ENCODE measurements around the gene LYZL6.

Gene LYZL6

GRCh38 chr17:35943537-35943936 lies at the start of gene LYZL6:
LYZL6 (minus strand) TSS chr17:35943713; CDS start chr17:35939356, 4,357 bp downstream.
- no peaks in the 10 kb centered on the region for H3K9me3 ChIP-seq (ENCODE audit: control insufficient read depth, insufficient read depth, low read length)
- H3K36me3 ChIP-seq (ENCODE audit: insufficient read depth, low read length) = no peaks in the 10 kb centered on the region
- H3K9ac ChIP-seq (ENCODE audit: low read depth, low read length) = no peak within 1 kb of the TSS
- no peaks in the 10 kb centered on the region for H3K4me1 ChIP-seq (ENCODE audit: insufficient read depth, low read length)

- no peaks in the 10 kb centered on the region for H3K4me1 ChIP-seq (ENCODE audit: insufficient read depth, low read length)
- H3K36me3 ChIP-seq (ENCODE audit: insufficient read depth, low read length) = no peaks in the 10 kb centered on the region
- H3K9me3 ChIP-seq (ENCODE audit: control insufficient read depth, insufficient read depth, low read length) = no peaks in the 10 kb centered on the region
- H3K9ac ChIP-seq (ENCODE audit: low read depth, low read length) = no peak overlapping the region
Measured at GRCh38 chr17:35991075-35991474, 47.6 kb upstream of the LYZL6 start.

DNA sequence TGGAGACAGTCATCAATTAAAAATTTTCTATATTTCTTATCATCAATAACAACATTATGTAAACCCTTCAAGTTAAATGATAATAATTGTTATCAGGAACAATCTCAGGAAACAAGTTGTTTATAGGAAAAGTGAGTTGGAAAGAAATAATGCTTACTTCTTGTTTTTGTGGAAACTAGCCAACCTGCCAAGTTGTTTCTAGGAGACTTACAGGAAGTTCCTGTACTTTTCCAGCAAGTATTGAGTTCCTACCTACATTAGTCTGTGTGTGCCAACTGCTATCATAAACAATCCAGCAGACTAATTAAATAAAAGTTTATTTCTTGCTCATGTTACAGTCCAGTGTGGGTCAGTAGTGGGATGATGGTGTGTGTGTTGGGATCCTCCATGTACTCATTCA lies 44.7 kb upstream of the LYZL6 start:
- H3K4me1 ChIP-seq (ENCODE audit: insufficient read depth, low read length) = no peaks in the 10 kb centered on the region
- H3K36me3 ChIP-seq (ENCODE audit: insufficient read depth, low read length) = no peaks in the 10 kb centered on the region
- no peak overlapping the region for H3K9ac ChIP-seq (ENCODE audit: low read depth, low read length)
- no peaks in the 10 kb centered on the region for H3K9me3 ChIP-seq (ENCODE audit: control insufficient read depth, insufficient read depth, low read length)

GRCh38 chr17:35986643-35987042 lies 43.1 kb upstream of the LYZL6 start, which contains the start of gene CCL14:
CCL14 (minus strand) TSS chr17:35986729; CDS start chr17:35986649, 80 bp downstream.
- Histone ChIP-seq H3K9ac (ENCODE audit: low read depth, low read length) (no peak within 1 kb of the TSS), H3K9me3 (ENCODE audit: control insufficient read depth, insufficient read depth, low read length) (no peaks in the 10 kb centered on the region), H3K36me3 (ENCODE audit: insufficient read depth, low read length) (no peaks in the 10 kb centered on the region), H3K4me1 (ENCODE audit: insufficient read depth, low read length) (no peaks in the 10 kb centered on the region)

- Histone ChIP-seq H3K4me1 (ENCODE audit: insufficient read depth, low read length) (no peaks in the 10 kb centered on the region), H3K9me3 (ENCODE audit: control insufficient read depth, insufficient read depth, low read length) (no peaks in the 10 kb centered on the region), H3K36me3 (ENCODE audit: insufficient read depth, low read length) (no peaks in the 10 kb centered on the region), H3K9ac (ENCODE audit: low read depth, low read length) (no peak overlapping the region)
Measured at GRCh38 chr17:35984140-35984539, 40.6 kb upstream of the LYZL6 start.

DNA sequence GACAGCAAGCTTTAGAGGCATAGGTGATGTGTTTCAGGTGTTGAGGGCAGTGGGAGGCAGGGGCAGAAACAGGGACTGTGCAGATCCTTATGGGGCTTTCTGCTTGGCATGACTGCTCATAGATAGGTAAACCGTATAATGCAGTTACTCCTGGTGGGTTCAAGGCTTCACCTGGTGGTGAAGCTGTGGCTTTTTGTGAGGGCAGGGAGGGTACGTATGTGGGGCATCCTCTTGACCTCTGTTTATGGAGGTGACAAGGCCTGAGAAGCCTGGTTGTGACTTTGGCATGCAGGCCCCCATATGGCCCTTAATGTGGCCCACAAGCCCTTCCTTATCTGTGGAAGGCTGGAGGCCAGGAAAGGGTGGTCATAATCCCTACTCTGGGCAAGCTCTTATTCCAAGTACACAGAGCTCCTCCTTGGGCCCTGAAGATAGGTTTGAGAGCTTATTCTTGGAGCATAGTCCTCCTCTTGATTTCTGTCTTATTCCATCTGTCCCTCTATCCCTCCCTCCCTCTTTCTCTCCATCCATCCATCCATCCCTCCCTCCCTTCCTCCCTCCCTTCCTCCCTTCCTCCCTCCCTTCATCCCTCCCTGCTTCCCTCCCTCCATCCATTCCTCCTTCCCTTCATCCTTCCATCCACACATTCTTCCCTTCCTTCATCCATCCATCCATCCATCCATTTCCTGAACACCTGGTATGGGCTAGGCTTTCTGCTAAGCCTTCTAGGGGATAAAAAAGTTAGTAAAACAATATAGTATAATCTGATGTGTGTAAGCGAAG lies 39.1 kb upstream of the LYZL6 start:
- no peaks in the 10 kb centered on the region for H3K4me1 ChIP-seq (ENCODE audit: insufficient read depth, low read length)
- H3K9ac ChIP-seq (ENCODE audit: low read depth, low read length) = no peak overlapping the region
- H3K36me3 ChIP-seq (ENCODE audit: insufficient read depth, low read length) = no peaks in the 10 kb centered on the region
- H3K9me3 ChIP-seq (ENCODE audit: control insufficient read depth, insufficient read depth, low read length) = no peaks in the 10 kb centered on the region

DNA sequence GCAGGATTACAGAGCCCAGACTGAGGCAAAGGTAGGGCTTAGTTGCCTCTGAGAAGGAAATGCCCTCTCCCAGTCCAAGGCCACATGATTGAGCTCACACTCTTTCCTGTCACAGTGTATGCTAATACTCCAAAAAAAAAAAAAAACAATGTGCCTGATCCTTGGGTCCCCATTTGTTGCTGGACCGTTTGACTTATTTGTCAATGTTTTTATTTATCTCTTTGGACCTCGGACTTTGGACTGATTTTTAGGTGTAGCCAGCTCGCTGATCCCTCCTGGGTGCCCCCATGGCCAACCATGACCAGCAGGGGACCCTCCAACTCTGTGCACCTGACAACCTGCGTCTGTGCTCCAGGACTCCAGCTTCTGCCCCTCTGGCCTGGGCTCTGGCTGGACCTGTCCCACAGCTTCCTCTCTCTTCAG lies 38.4 kb upstream of the LYZL6 start:
- Histone ChIP-seq H3K9ac (ENCODE audit: low read depth, low read length) (no peak overlapping the region), H3K4me1 (ENCODE audit: insufficient read depth, low read length) (no peaks in the 10 kb centered on the region), H3K9me3 (ENCODE audit: control insufficient read depth, insufficient read depth, low read length) (no peaks in the 10 kb centered on the region), H3K36me3 (ENCODE audit: insufficient read depth, low read length) (no peaks in the 10 kb centered on the region)

DNA sequence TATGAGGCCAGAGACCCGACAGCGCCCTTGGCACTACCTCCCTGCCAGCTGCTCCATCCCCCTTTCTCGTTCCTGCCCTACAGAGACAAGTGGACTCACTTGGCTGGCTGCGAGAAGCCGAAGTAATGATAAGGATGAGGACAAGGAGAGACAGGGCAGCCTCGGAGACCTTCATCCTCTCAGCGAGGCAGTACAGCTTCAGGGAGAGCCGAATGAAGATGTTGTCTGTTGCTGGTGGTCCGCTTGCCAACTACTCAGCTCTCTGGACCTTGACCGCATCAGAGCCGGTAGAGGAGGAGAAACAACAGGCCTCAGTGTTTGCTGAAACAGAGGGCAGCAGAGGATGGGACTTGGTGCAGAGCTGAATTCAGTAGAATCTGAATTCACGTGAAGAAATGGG lies 37.7 kb upstream of the LYZL6 start, which contains the start of gene CCL16:
Gene CCL16, minus strand, starts transcription at position 252 of the 400 bp plus-strand sequence. Its CDS starts 77 bp downstream, at position 175.
- H3K36me3 ChIP-seq (ENCODE audit: insufficient read depth, low read length) = no peaks in the 10 kb centered on the region
- H3K9me3 ChIP-seq (ENCODE audit: control insufficient read depth, insufficient read depth, low read length) = no peaks in the 10 kb centered on the region
- H3K9ac ChIP-seq (ENCODE audit: low read depth, low read length) = no peak within 1 kb of the TSS
- no peaks in the 10 kb centered on the region for H3K4me1 ChIP-seq (ENCODE audit: insufficient read depth, low read length)

DNA sequence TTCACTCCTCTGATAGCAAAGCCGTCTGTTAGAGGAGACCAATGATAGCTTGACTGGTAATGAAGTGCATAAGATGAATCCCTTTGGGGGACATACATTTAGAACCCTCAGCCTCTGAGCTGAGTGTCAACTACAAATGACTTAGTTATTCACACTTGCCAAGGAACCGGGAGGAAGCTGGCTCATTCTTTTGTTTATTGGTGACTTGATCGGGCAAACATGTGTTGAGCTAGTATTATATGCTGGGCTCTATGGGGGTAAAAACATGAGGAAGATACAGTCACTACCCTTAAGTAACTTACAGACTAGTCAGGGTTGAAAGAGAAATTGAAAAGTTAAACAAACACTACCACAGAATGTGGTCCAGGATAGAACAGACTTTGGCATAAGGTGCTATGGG lies 34.8 kb upstream of the LYZL6 start:
- Histone ChIP-seq H3K9ac (ENCODE audit: low read depth, low read length) (no peak overlapping the region), H3K36me3 (ENCODE audit: insufficient read depth, low read length) (no peaks in the 10 kb centered on the region), H3K9me3 (ENCODE audit: control insufficient read depth, insufficient read depth, low read length) (no peaks in the 10 kb centered on the region), H3K4me1 (ENCODE audit: insufficient read depth, low read length) (no peaks in the 10 kb centered on the region)

DNA sequence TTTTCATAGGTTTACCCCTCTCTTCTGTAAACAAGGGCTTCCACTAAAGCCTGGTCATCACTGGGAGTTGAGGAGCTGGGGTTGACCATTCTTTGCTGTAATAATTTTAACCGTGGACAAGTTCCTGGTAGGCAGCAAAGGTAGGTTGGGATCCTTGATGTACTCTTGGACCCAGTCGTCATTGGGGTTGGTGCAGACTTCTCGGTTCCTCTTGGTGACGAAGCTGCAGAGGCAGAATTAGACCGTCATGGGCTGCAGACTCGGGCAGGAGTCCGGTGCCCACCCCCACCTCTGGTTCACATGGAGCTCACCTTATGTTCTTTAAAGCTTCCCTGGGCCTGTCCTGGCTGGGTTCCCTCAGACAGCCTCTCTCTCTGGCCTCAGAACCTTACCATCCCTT lies 34.0 kb upstream of the LYZL6 start:
- Histone ChIP-seq H3K9ac (ENCODE audit: low read depth, low read length) (no peak overlapping the region), H3K4me1 (ENCODE audit: insufficient read depth, low read length) (no peaks in the 10 kb centered on the region), H3K9me3 (ENCODE audit: control insufficient read depth, insufficient read depth, low read length) (no peaks in the 10 kb centered on the region), H3K36me3 (ENCODE audit: insufficient read depth, low read length) (no peaks in the 10 kb centered on the region)

DNA sequence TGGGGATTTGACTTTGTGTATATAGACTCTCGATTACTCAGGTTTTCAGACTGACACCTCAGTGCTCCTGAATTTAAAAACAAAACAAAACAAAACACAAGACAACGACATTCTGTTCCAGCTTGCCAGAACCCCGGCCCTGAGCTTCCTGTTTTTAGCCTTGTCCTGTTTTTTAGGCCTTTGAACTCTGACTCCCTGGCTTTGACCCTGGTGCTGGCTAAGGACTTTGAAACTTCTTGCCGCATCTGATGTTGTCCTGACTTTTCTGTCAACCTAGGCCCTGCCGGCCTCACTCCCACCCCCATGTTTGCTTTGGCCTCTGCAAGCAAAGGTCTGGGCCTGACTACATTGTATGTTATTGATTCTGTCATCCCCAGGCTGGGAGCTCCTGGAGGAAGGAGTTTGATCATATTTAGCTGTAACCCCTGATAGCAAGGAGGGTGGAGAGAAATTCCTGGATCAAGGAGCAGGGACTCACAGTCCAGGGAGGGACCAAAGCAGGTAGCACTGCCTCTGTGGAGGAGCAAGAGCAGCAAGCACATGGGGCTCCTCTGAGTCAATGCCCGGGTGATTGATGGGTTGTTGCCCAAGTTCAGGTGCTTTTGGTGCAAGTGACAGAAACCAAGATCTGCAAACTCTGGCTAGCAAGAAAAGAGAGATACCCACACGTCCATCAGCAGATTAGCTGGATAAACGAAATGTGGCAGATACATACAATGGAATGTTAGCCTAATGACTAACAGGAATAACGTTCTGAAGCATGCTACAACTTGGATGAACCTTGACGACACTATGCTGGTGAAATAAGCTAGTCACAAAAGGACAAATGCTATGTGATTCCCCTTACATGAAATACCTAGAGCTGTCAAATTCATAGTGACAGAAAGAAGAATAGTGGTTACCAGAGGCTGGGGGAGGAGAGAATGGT lies 30.1 kb upstream of the LYZL6 start:
- Histone ChIP-seq H3K9ac (ENCODE audit: low read depth, low read length) (no peak overlapping the region), H3K36me3 (ENCODE audit: insufficient read depth, low read length) (no peaks in the 10 kb centered on the region), H3K4me1 (ENCODE audit: insufficient read depth, low read length) (no peaks in the 10 kb centered on the region), H3K9me3 (ENCODE audit: control insufficient read depth, insufficient read depth, low read length) (no peaks in the 10 kb centered on the region)

DNA sequence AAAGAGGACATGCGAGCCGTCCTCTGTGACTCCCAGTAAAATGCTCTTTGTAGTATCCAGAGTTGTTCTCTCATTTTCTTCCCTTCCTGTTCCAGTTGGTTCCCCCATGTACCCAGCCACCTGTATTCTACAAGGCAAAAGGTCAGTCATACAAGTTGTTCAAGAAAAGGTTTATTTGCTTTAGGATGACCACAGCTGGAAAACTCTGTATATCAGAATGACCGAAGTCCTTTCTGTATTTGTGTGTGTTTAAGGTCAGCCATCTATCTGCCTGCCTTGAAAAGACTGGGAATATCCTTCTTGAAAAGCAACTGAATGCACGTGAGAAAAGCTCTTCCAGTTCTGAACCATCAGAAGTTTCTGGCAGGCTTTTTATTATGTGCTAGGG lies 29.4 kb upstream of the LYZL6 start:
- Histone ChIP-seq H3K9me3 (ENCODE audit: control insufficient read depth, insufficient read depth, low read length) (no peaks in the 10 kb centered on the region), H3K9ac (ENCODE audit: low read depth, low read length) (no peak overlapping the region), H3K4me1 (ENCODE audit: insufficient read depth, low read length) (no peaks in the 10 kb centered on the region), H3K36me3 (ENCODE audit: insufficient read depth, low read length) (no peaks in the 10 kb centered on the region)

GRCh38 chr17:35972535-35972934 lies 29.0 kb upstream of the LYZL6 start:
- H3K9me3 ChIP-seq (ENCODE audit: control insufficient read depth, insufficient read depth, low read length) = no peaks in the 10 kb centered on the region
- no peaks in the 10 kb centered on the region for H3K36me3 ChIP-seq (ENCODE audit: insufficient read depth, low read length)
- H3K4me1 ChIP-seq (ENCODE audit: insufficient read depth, low read length) = no peaks in the 10 kb centered on the region
- no peak overlapping the region for H3K9ac ChIP-seq (ENCODE audit: low read depth, low read length)

DNA sequence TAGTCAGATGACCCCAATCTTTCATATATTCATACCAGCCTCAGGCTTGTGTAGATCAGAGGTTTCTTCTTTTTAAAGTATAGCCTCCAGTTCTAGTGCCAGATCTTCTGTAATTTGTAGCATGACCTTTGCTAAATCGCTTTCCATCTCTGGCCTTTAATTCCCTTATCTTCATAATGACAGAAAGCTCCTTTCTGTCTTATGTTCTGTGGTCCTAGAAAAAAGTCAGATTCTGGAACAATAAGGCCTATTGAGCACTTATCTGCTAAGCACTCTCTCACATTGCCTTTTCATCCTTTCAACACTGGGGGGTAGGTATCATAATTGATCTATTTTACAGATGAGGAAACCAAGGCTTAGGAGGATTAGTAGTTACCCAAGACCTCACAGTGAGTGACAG lies 28.6 kb upstream of the LYZL6 start:
- no peaks in the 10 kb centered on the region for H3K9me3 ChIP-seq (ENCODE audit: control insufficient read depth, insufficient read depth, low read length)

More for the DNA sequence above, 28.6 kb upstream of the LYZL6 start:
- Histone ChIP-seq H3K4me1 (ENCODE audit: insufficient read depth, low read length) (no peaks in the 10 kb centered on the region), H3K9ac (ENCODE audit: low read depth, low read length) (no peak overlapping the region), H3K36me3 (ENCODE audit: insufficient read depth, low read length) (no peaks in the 10 kb centered on the region)
